Thyroid gland (tissue), 4 donors: ENCODE data around the gene PDGFRB. TPM values are rescaled to one million over a fixed set of nuclear protein-coding genes. Genes with fewer than 3 reads are reported as not detected.

Experiments used
- DNase-seq, 2 donors: peaks; one replicate each; pipeline ENCODE4 v3.0.0-alpha.2; 2019
- H3K27ac ChIP-seq, 3 donors: fragments of 200-600 bp; sonication (generic); 1 replicate in 2 of 3; 2 replicates in 1 of 3; pipeline ENCODE4 v1.5.1; 2016 to 2019; ENCODE audit warnings: mild to moderate bottlenecking in 1 of 3, moderate library complexity in 1 of 3
- H3K27me3 ChIP-seq: fragments of 200-600 bp; sonication (generic); one replicate; pipeline ENCODE4 v1.5.1; 2019
- H3K36me3 ChIP-seq, 2 donors: fragments of 200-600 bp; sonication (generic); one replicate each; pipeline ENCODE4 v1.5.1; 2016 to 2019
- H3K4me1 ChIP-seq, 2 donors: fragments of 200-600 bp; sonication (generic); one replicate each; pipeline ENCODE4 v1.5.1; 2017 to 2019
- H3K4me3 ChIP-seq, 3 donors: fragments of 200-600 bp; sonication (generic); replicated peaks in 1 of 3; 1 replicate in 2 of 3; 2 replicates in 1 of 3; pipeline ENCODE4 v1.5.1; 2016; ENCODE audit warnings: mild to moderate bottlenecking in 1 of 3
- H3K9me3 ChIP-seq: fragments of 200-600 bp; sonication (generic); one replicate; pipeline ENCODE4 v1.5.1; 2017
- POLR2A ChIP-seq, 2 donors: fragments of 450-650 bp; IDR thresholded peaks; one replicate each; pipeline ENCODE4 v1.6.1; 2017; ENCODE audit warnings: antibody characterized with exemption in 2 of 2, mild to moderate bottlenecking in 2 of 2, moderate library complexity in 1 of 2
- WGBS, 2 donors: methylation state at CpG; one replicate each; pipeline ENCODE4 v1.1.5; 2017; 5-methylcytosine and 5-hydroxymethylcytosine counted together
- intact Hi-C: fragments of 100-400 bp; cut with DNase I; formaldehyde crosslinking; loops from one replicate; pipeline ENCODE4 v1.15.1; 2023
- total RNA-seq, 4 donors: library from RNA; depleted of rRNA; stranded (reverse); fragments of >200 nt; gene quantifications; one replicate each; pipeline ENCODE4 v1.2.3, GENCODE V29; 2016
- TF ChIP-seq, protein P1 (sequence below), 6 experiments: fragments of 200-600 bp in 3 of 6; fragments of 450-650 bp in 3 of 6; sonication (generic) in 3 of 6; IDR thresholded peaks; one replicate each; pipeline ENCODE4 v1.5.1; 2016 to 2019; ENCODE audit warnings: antibody characterized with exemption in 6 of 6, mild to moderate bottlenecking in 2 of 6, inconsistent platforms in 1 of 6, moderate library complexity in 1 of 6

The PDGFRB gene
- total RNA-seq, 4 donors from 2014 or later = 47.3 to 108 (median 84.8) TPM

DNA sequence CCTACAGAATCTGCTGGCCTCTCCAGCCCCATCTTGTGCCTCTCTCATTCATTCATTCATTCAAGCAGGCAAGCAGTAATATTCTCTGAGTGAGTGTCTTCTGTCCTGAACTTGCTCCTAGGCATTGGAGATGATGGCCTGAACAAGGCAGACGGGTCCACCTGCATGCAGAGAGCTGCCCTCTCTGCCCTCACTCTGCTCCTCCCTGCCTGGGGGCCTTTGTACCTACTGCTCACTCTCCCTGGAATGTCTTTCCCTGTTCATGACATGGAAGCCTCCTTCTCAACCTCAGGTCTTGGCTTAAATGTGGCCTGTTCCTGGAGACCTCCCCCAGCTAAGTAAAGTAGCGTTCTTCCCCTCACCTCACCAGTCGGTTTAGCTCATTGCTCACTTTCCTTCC is 17.5 kb upstream of the PDGFRB start:
- Histone ChIP-seq H3K4me3 (no peak overlapping the region), H3K36me3 (no peaks in the 10 kb centered on the region), H3K9me3 (no peaks in the 10 kb centered on the region), H3K27ac (no peak overlapping the region), H3K27me3 (no peaks in the 10 kb centered on the region), H3K4me1 (peaks cover 6 to 15% of the 10 kb centered on the region in 2 donors)
- WGBS, 2 donors = 92 to 95% methylated on average over 3 of the region's 3 CpGs
- TF ChIP-seq, protein P1, sequence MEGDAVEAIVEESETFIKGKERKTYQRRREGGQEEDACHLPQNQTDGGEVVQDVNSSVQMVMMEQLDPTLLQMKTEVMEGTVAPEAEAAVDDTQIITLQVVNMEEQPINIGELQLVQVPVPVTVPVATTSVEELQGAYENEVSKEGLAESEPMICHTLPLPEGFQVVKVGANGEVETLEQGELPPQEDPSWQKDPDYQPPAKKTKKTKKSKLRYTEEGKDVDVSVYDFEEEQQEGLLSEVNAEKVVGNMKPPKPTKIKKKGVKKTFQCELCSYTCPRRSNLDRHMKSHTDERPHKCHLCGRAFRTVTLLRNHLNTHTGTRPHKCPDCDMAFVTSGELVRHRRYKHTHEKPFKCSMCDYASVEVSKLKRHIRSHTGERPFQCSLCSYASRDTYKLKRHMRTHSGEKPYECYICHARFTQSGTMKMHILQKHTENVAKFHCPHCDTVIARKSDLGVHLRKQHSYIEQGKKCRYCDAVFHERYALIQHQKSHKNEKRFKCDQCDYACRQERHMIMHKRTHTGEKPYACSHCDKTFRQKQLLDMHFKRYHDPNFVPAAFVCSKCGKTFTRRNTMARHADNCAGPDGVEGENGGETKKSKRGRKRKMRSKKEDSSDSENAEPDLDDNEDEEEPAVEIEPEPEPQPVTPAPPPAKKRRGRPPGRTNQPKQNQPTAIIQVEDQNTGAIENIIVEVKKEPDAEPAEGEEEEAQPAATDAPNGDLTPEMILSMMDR (IDR thresholded peaks at IDR 0.05) = no peak
- TF ChIP-seq POLR2A (IDR thresholded peaks at IDR 0.05) = no peak
- intact Hi-C loops = no loop called here
- DNase-seq = no peak

GRCh38 chr5:150172556-150172955 is 16.9 kb upstream of the PDGFRB start:
- DNase-seq = no peak
- Histone ChIP-seq H3K27ac (no peak overlapping the region), H3K27me3 (no peaks in the 10 kb centered on the region), H3K4me1 (peaks cover 3 to 9% of the 10 kb centered on the region in 2 donors), H3K4me3 (no peak overlapping the region), H3K36me3 (no peaks in the 10 kb centered on the region), H3K9me3 (no peaks in the 10 kb centered on the region)
- WGBS, 2 donors = 84 to 88% methylated on average over 4 of the region's 4 CpGs
- intact Hi-C loops = no loop called here
- TF ChIP-seq, protein P1 (IDR thresholded peaks at IDR 0.05) = no peak
- no peak for TF ChIP-seq POLR2A (IDR thresholded peaks at IDR 0.05)

- H3K4me1 ChIP-seq = peaks cover 0 to 8% of the 10 kb centered on the region in 2 donors
- 77 to 85% methylated on average over 1 of the region's 1 CpG for WGBS, 2 donors
- intact Hi-C loops = no loop called here
Observed at GRCh38 chr5:150172145-150172544, 16.5 kb upstream of the PDGFRB start.

DNA sequence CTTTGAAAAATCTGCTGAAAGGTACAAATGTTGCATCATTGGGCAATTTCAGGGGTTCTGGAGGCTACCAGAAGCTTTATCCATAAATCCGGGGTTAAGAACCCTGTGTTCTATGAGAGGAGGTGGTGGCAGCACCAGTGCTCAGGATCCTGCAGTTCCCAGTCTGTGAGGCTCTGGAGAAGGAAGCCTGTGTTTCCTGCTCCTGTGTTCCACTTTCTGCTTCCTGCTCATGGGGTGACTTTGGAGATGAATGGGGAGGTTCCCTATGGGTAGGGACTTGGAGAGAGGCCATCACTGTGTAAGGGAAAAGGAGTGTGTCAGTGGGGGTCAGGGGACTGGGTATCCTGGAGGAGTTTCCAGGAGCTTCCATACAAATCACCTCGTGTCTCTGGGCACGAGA is 13.2 kb upstream of the PDGFRB start:
- H3K27me3 ChIP-seq = peaks cover 3% of the 10 kb centered on the region
- H3K9me3 ChIP-seq = no peaks in the 10 kb centered on the region
- TF ChIP-seq, protein P1 (IDR thresholded peaks at IDR 0.05) = no peak
- TF ChIP-seq POLR2A (IDR thresholded peaks at IDR 0.05) = no peak
- no peaks in the 10 kb centered on the region for H3K36me3 ChIP-seq
- 60 to 66% methylated on average over 3 of the region's 3 CpGs for WGBS, 2 donors
- H3K4me3 ChIP-seq = no peak overlapping the region
- H3K4me1 ChIP-seq = peaks cover 0 to 10% of the 10 kb centered on the region in 2 donors
- H3K27ac ChIP-seq = peak overlapping the region in 1 of 3 donors; percentile 8
- intact Hi-C loops = no loop called here
- no peak for DNase-seq

More at GRCh38 chr5:150172145-150172544, 16.5 kb upstream of the PDGFRB start:
- TF ChIP-seq, protein P1 (IDR thresholded peaks at IDR 0.05) = no peak
- no peak for TF ChIP-seq POLR2A (IDR thresholded peaks at IDR 0.05)
- DNase-seq = no peak
- no peak overlapping the region for H3K27ac ChIP-seq
- H3K4me3 ChIP-seq = no peak overlapping the region
- H3K9me3 ChIP-seq = no peaks in the 10 kb centered on the region
- no peaks in the 10 kb centered on the region for H3K36me3 ChIP-seq
- H3K27me3 ChIP-seq = peaks cover 3% of the 10 kb centered on the region

GRCh38 chr5:150167908-150168307 is 12.3 kb upstream of the PDGFRB start:
- 80 to 84% methylated on average over 14 of the region's 14 CpGs for WGBS, 2 donors
- Histone ChIP-seq H3K9me3 (no peaks in the 10 kb centered on the region), H3K4me3 (no peak overlapping the region), H3K36me3 (no peaks in the 10 kb centered on the region), H3K27ac (no peak overlapping the region), H3K27me3 (peaks cover 3% of the 10 kb centered on the region), H3K4me1 (peaks cover 0 to 10% of the 10 kb centered on the region in 2 donors)
- intact Hi-C loops = no loop called here
- TF ChIP-seq POLR2A (IDR thresholded peaks at IDR 0.05) = no peak
- TF ChIP-seq, protein P1 (IDR thresholded peaks at IDR 0.05) = no peak
- DNase-seq = no peak
